Skin of body (tissue), 2 donors: ENCODE measurements around the gene NDUFC1. TPM values are rescaled to one million over a fixed set of nuclear protein-coding genes. Genes with fewer than 3 reads are reported as not detected.
A peak's percentile ranks its signal among the peaks of the same experiment; 100 is the strongest.
"Not testable (repeated sequence)": the region's sequence is repeated elsewhere in the genome, so short reads cannot be mapped to it uniquely, and the experiment has no call there.

ENCODE experiments used
- DNase-seq: peaks from one replicate; lab custom pipeline; 2025; lab: John Stamatoyannopoulos, UW
- total RNA-seq: library from RNA; depleted of rRNA; stranded (reverse); fragments of >200 nt; gene quantifications from one replicate; pipeline ENCODE4 v1.2.3, GENCODE V29; 2014

Gene NDUFC1
- total RNA-seq: 33.1 TPM

- peak; percentile 52 for DNase-seq
These were observed at the start of gene NDUFC1 for GRCh38 chr4:139301821-139302611. NDUFC1 (minus strand) TSS chr4:139302477; CDS start chr4:139295798, 6,679 bp downstream.

- no peak for DNase-seq
These were observed 35.3 kb upstream of the NDUFC1 start for GRCh38 chr4:139337612-139338011.

GRCh38 chr4:139333046-139333445 lies 30.8 kb upstream of the NDUFC1 start:
- no peak for DNase-seq

GRCh38 chr4:139331185-139331584 lies 28.9 kb upstream of the NDUFC1 start:
- DNase-seq: no peak

GRCh38 chr4:139330283-139330682 lies 28.0 kb upstream of the NDUFC1 start:
- DNase-seq: no peak

- no peak for DNase-seq
These were observed 27.5 kb upstream of the NDUFC1 start for GRCh38 chr4:139329665-139330200.

GRCh38 chr4:139324620-139325019 lies 22.3 kb upstream of the NDUFC1 start:
- DNase-seq: no peak

- not testable (repeated sequence) for DNase-seq
These were observed 20.3 kb upstream of the NDUFC1 start for GRCh38 chr4:139322541-139322940.

- DNase-seq: not testable (repeated sequence)
These were observed 19.8 kb upstream of the NDUFC1 start for GRCh38 chr4:139322070-139322469.

GRCh38 chr4:139319571-139319970 lies 17.3 kb upstream of the NDUFC1 start:
- DNase-seq: no peak

- DNase-seq: no peak
These were observed 15.4 kb upstream of the NDUFC1 start for GRCh38 chr4:139317635-139318034.

GRCh38 chr4:139316733-139317132 lies 14.5 kb upstream of the NDUFC1 start:
- no peak for DNase-seq

GRCh38 chr4:139315221-139315675 lies 13.0 kb upstream of the NDUFC1 start:
- DNase-seq: no peak

- DNase-seq: no peak
These were observed 11.9 kb upstream of the NDUFC1 start for GRCh38 chr4:139314047-139314800.

- not testable (repeated sequence) for DNase-seq
These were observed 11.1 kb upstream of the NDUFC1 start for GRCh38 chr4:139313414-139313813.

- no peak for DNase-seq
These were observed 10.5 kb upstream of the NDUFC1 start for GRCh38 chr4:139312552-139313332.

- no peak for DNase-seq
These were observed 9.6 kb upstream of the NDUFC1 start for GRCh38 chr4:139311909-139312308.

- DNase-seq: no peak
These were observed 2.6 kb upstream of the NDUFC1 start for GRCh38 chr4:139304920-139305319.

GRCh38 chr4:139301113-139301820 lies 1.0 kb downstream of the NDUFC1 start, which contains the start of gene NAA15:
NAA15 (plus strand) TSS chr4:139301505; CDS start chr4:139301778, 273 bp downstream.
- DNase-seq: peak; percentile 97

GRCh38 chr4:139300431-139301112 lies 1.7 kb downstream of the NDUFC1 start:
- no peak for DNase-seq
